Nucleus accumbens (tissue), 56 donors: ENCODE results near the gene WIPF3.
A peak's percentile ranks its signal among the peaks of the same experiment; 100 is the strongest.

ENCODE experiments used
- DNase-seq, 56 donors: peaks; one replicate each; lab custom pipeline; 2025; lab: John Stamatoyannopoulos, UW

The WIPF3 gene

GRCh38 chr7:29898301-29898700 is 92.0 kb downstream of the WIPF3 start:
- DNase-seq: no peak

- DNase-seq: no peak
These were observed 94.4 kb downstream of the WIPF3 start for GRCh38 chr7:29900745-29901144.

- DNase-seq: no peak
These were observed 100.1 kb downstream of the WIPF3 start for GRCh38 chr7:29906200-29907022.

GRCh38 chr7:29914180-29914579 is 107.9 kb downstream of the WIPF3 start:
- DNase-seq: no peak

GRCh38 chr7:29915481-29916215 is 109.3 kb downstream of the WIPF3 start:
- DNase-seq: no peak

- DNase-seq: peak in 14 of 56 donors; percentile 10 to 62 (median 40)
These were observed 111.3 kb downstream of the WIPF3 start for GRCh38 chr7:29917641-29918040.

- no peak for DNase-seq
These were observed 112.5 kb downstream of the WIPF3 start for GRCh38 chr7:29918850-29919249.

- DNase-seq: no peak
These were observed 113.5 kb downstream of the WIPF3 start for GRCh38 chr7:29919790-29920189.

- no peak for DNase-seq
These were observed 114.2 kb downstream of the WIPF3 start for GRCh38 chr7:29920491-29920890.

- DNase-seq: peak in 24 of 56 donors; percentile 16 to 61 (median 29)
These were observed 115.2 kb downstream of the WIPF3 start for GRCh38 chr7:29921404-29922010.

- peak in 2 of 56 donors; percentile 14 to 31 for DNase-seq
These were observed 116.8 kb downstream of the WIPF3 start for GRCh38 chr7:29922921-29923700.

- no peak for DNase-seq
These were observed 117.7 kb downstream of the WIPF3 start for GRCh38 chr7:29924006-29924405.

GRCh38 chr7:29924684-29925083 is 118.4 kb downstream of the WIPF3 start:
- DNase-seq: peak in 3 of 56 donors; percentile 16 to 58 (median 27)

- DNase-seq: peak in 2 of 56 donors; percentile 17 to 26
These were observed 119.9 kb downstream of the WIPF3 start for GRCh38 chr7:29926216-29926615.

GRCh38 chr7:29926741-29927140 is 120.4 kb downstream of the WIPF3 start:
- DNase-seq: no peak

- DNase-seq: no peak
These were observed 122.9 kb downstream of the WIPF3 start for GRCh38 chr7:29929018-29929807.

- no peak for DNase-seq
These were observed 128.8 kb downstream of the WIPF3 start for GRCh38 chr7:29935111-29935510.

GRCh38 chr7:29937132-29937531 is 130.8 kb downstream of the WIPF3 start:
- no peak for DNase-seq

GRCh38 chr7:29940199-29940598 is 133.9 kb downstream of the WIPF3 start:
- DNase-seq: no peak
